ENCODE measurements around the gene NPHS1.

The NPHS1 gene

GRCh38 chr19:35785339-35785627, 67.0 kb downstream of the NPHS1 start:
- Histone ChIP-seq H3K9me3 (ENCODE audit: control insufficient read depth, insufficient read depth, low read depth, low read length) (no peaks in the 10 kb centered on the region), H3K4me1 (ENCODE audit: control insufficient read depth, insufficient read depth, low read length) (no peaks in the 10 kb centered on the region), H3K27ac (ENCODE audit: extremely low read depth, low read depth, low read length) (peak overlapping the region; percentile 16; the same call in 1 of the 2 replicates), H3K36me3 (ENCODE audit: control insufficient read depth in 2 of 2, insufficient read depth in 1 of 2, low read length in 2 of 2) (peaks cover 27 to 28% of the 10 kb centered on the region in 2 experiments), H3K4me3 (ENCODE audit: low read depth, low read length) (no peak overlapping the region)
- TF ChIP-seq ZNF792 (tag by site-specific recombination; IDR thresholded peaks at IDR 0.05) (no peak), ZSCAN23 (tag by site-specific recombination; IDR thresholded peaks at IDR 0.05) (no peak), ZNF324 (tag by site-specific recombination; IDR thresholded peaks at IDR 0.05) (no peak), ZNF701 (tag by site-specific recombination; IDR thresholded peaks at IDR 0.05) (no peak), IKZF3 (tag by site-specific recombination; IDR thresholded peaks at IDR 0.05) (no peak), ZNF148 (tag by site-specific recombination; IDR thresholded peaks at IDR 0.05; ENCODE audit: borderline replicate concordance) (no peak), OSR2 (tag by site-specific recombination; IDR thresholded peaks at IDR 0.05) (no peak), ZNF510 (tag by site-specific recombination; IDR thresholded peaks at IDR 0.05; ENCODE audit: insufficient replicate concordance) (no peak), HIC1 (tag by site-specific recombination; IDR thresholded peaks at IDR 0.05) (no peak), ZNF214 (tag by site-specific recombination; IDR thresholded peaks at IDR 0.05; ENCODE audit: borderline replicate concordance) (no peak), ZNF561 (tag by site-specific recombination; IDR thresholded peaks at IDR 0.05; ENCODE audit: borderline replicate concordance) (no peak), ZNF223 (tag by site-specific recombination; IDR thresholded peaks at IDR 0.05) (no peak)
- CTCF ChIA-PET, result interaction anchor here (0.7 kb wide), 1 partner anchor 11 kb away, joined by 3 read pairs; no protein-coding TSS in a partner anchor
- POLR2A ChIA-PET, result interaction anchor here (0.6 to 1.6 kb wide), 3 partner anchors 37 to 90 kb away, joined by 3 to 8 read pairs (median 5); partner anchors contain the start of gene LIN37

- H3K4me3 ChIP-seq (ENCODE audit: low read depth, low read length), result no peak overlapping the region
- peaks cover 32 to 33% of the 10 kb centered on the region in 2 experiments for H3K36me3 ChIP-seq (ENCODE audit: control insufficient read depth in 2 of 2, insufficient read depth in 1 of 2, low read length in 2 of 2)
- no peaks in the 10 kb centered on the region for H3K9me3 ChIP-seq (ENCODE audit: control insufficient read depth, insufficient read depth, low read depth, low read length)
- TF ChIP-seq ZNF324 (tag by site-specific recombination; IDR thresholded peaks at IDR 0.05) (no peak), KLF8 (tag by site-specific recombination; IDR thresholded peaks at IDR 0.05) (peak; percentile 57; the same call in 1 of the 2 replicates), ZNF585B (tag by site-specific recombination; IDR thresholded peaks at IDR 0.05) (no peak), ZFHX2 (tag by site-specific recombination; conservative IDR thresholded peaks at IDR 0.05) (peak; percentile 74), ZBTB8A (tag by site-specific recombination; IDR thresholded peaks at IDR 0.05) (no peak), KLF1 (tag by site-specific recombination; IDR thresholded peaks at IDR 0.05) (peak; percentile 78), EGR2 (tag by site-specific recombination; IDR thresholded peaks at IDR 0.05; ENCODE audit: low read depth) (peak; percentile 65)
- no peak overlapping the region for H3K27ac ChIP-seq (ENCODE audit: extremely low read depth, low read depth, low read length)
- no peaks in the 10 kb centered on the region for H3K4me1 ChIP-seq (ENCODE audit: control insufficient read depth, insufficient read depth, low read length)
- ChIA-PET CTCF (interaction anchor here (0.6 to 0.7 kb wide), 2 partner anchors 12 to 92 kb away, joined by 3 read pairs; no protein-coding TSS in a partner anchor), POLR2A (interaction anchor here (0.7 to 1.1 kb wide), 4 partner anchors 17 to 39 kb away, joined by 3 to 8 read pairs (median 4); partner anchors contain the start of genes LIN37, PSENEN and U2AF1L4)
These were observed 67.6 kb downstream of the NPHS1 start for GRCh38 chr19:35784503-35785338.

All from HEK293 (cell line).